Activated T-helper 1 cell treated with anti-CD3 and anti-CD28 coated beads, Interleukin-12 subunit alpha, Interleukin-12 subunit beta, Interleukin-2, Interleukin-4 antibody, amounts not matched to agents 30 ng/mL and 10 ng/mL and 1 ng/mL, durations not matched to agents 14 hours and 24 hours and 36 hours (primary cell): ENCODE data around the gene MALL. TPM values are rescaled to one million over a fixed set of nuclear protein-coding genes. Genes with fewer than 3 reads are reported as not detected.

Experiments used
- DNase-seq: peaks from one replicate; pipeline ENCODE4 v3.0.0; 2021; ENCODE audit warnings: low spot score
- H3K27ac Mint-ChIP-seq: one replicate; pipeline ENCODE4 v1.8.0; 2021; ENCODE audit warnings: mild to moderate bottlenecking, mixed read lengths
- H3K27me3 Mint-ChIP-seq: one replicate; pipeline ENCODE4 v1.8.0; 2022; ENCODE audit warnings: mild to moderate bottlenecking, moderate library complexity, mixed read lengths; ENCODE audit not compliant: insufficient read depth
- H3K36me3 Mint-ChIP-seq: one replicate; pipeline ENCODE4 v1.8.0; 2021; ENCODE audit warnings: low read depth, mixed read lengths
- H3K4me1 Mint-ChIP-seq: one replicate; pipeline ENCODE4 v1.8.0; 2021; ENCODE audit warnings: low read depth, mixed read lengths
- H3K4me3 Mint-ChIP-seq: one replicate; pipeline ENCODE4 v1.8.0; 2021; ENCODE audit warnings: mild to moderate bottlenecking, moderate library complexity, mixed read lengths
- H3K9me3 Mint-ChIP-seq: one replicate; pipeline ENCODE4 v1.8.0; 2021; ENCODE audit warnings: mixed read lengths
- intact Hi-C: fragments of 100-400 bp; cut with micrococcal nuclease; formaldehyde crosslinking; loops from one replicate; pipeline ENCODE4 v1.15.1; 2024
- total RNA-seq: library from RNA; stranded (reverse); gene quantifications from 2 replicates; pipeline ENCODE4 v1.2.3, GENCODE V29; 2022

The MALL gene
- total RNA-seq, 1 donor from 2014 or later: 0.31 TPM

DNA sequence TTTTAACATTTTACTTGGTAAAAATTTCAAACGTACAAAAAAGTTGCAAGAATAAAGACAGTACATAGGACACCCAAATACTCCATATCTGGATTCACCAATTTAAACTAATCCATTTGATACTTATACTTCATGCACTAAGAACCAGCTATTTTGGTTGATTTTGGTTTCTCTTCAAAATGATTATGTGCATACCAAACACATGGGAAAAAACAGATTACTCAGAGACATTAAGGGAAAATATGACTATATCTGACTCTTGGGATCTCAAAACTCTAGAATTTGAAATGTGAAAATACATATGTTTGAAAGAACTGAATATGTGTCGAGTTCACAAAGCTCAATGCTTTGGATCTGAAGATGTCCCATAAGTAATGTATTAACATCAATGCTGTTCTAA is 15.5 kb upstream of the MALL start:
- no peak for DNase-seq
- Mint-ChIP-seq H3K4me3 (no peak overlapping the region), H3K36me3 (no peaks in the 10 kb centered on the region), H3K27me3 (peaks cover 7% of the 10 kb centered on the region), H3K9me3 (peaks cover 17% of the 10 kb centered on the region), H3K27ac (no peak overlapping the region), H3K4me1 (no peaks in the 10 kb centered on the region)
- intact Hi-C loops: no loop called here

DNA sequence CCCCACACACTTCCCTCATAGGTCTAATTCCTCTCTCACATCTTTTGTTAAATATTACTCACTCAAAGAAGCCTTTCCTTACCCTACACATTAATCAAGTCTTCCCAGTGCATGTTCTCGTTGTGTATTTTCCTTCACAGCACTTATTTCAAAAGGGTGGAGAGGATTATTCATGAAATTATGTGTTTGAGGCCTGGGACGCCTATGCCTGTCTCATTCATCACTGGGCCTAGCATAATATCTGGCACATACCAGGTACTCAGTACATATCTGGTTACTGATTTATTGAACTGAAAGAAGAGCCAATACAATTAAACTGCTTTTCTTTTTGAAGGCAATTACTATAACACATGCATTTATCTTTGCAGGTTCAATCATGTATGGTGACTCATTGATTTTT is 15.1 kb upstream of the MALL start:
- Mint-ChIP-seq H3K27ac (no peak overlapping the region), H3K4me1 (no peaks in the 10 kb centered on the region), H3K27me3 (peaks cover 6% of the 10 kb centered on the region), H3K36me3 (no peaks in the 10 kb centered on the region), H3K4me3 (no peak overlapping the region), H3K9me3 (peaks cover 17% of the 10 kb centered on the region)
- intact Hi-C loops: no loop called here
- DNase-seq: no peak

DNA sequence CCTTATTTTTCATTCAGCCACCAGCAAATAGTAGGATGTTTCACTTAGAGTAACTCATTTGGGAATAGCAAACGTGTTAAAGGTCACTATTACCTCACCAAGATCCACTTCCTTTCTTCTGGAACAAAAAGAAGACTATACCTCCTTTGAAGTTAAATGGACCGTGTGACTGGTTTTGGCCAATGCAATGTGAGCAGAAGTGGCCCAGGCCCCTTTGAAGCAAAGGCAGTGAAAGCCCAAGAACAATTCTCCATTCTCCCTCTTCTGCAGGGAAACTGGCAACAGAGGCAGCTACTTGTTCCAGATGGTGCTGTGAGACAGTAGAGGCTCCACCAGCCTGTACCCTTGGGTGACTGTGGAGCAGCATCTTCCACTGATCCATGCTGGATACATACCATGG is 11.3 kb upstream of the MALL start:
- no peak for DNase-seq
- no peaks in the 10 kb centered on the region for H3K4me1 Mint-ChIP-seq
- no peak overlapping the region for H3K27ac Mint-ChIP-seq
- H3K27me3 Mint-ChIP-seq: peaks cover 3% of the 10 kb centered on the region
- H3K9me3 Mint-ChIP-seq: no peaks in the 10 kb centered on the region
- H3K4me3 Mint-ChIP-seq: no peak overlapping the region
- intact Hi-C loops: no loop called here
- no peaks in the 10 kb centered on the region for H3K36me3 Mint-ChIP-seq

DNA sequence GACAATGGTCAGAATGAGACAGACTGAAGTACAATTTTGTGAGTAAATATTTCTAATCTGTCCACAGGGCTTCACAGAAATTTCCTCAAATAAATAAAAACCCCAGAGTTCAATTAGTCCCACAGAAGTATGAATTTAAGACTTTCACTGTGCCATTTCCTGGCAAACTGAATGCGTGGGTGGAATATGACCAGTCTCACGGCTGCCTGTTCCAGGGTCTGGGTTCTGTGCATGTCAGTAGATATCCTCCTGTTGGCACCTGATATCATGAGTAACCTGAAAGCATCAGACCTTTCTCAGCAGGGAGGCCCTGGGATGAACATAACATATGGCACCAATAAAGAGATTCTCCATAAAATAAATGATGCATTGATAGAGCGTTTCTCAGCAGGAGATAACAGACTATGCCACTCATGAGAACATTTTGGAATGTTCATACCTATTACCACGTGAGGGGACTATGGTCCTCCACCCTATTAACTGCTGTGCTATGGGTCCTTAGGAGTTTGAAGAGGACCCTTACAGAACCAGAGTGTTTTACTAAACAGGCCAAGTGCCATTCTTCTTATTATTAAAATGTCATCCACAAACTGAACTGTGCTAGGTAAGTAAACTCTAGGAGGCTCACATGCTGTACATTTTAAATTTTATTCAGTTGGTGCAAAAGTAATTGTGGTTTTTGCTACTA is 10.6 kb upstream of the MALL start:
- H3K4me3 Mint-ChIP-seq: no peak overlapping the region
- no peaks in the 10 kb centered on the region for H3K36me3 Mint-ChIP-seq
- H3K9me3 Mint-ChIP-seq: no peaks in the 10 kb centered on the region
- intact Hi-C loops: no loop called here
- peaks cover 3% of the 10 kb centered on the region for H3K27me3 Mint-ChIP-seq
- H3K4me1 Mint-ChIP-seq: no peaks in the 10 kb centered on the region
- no peak for DNase-seq
- H3K27ac Mint-ChIP-seq: no peak overlapping the region

GRCh38 chr2:110124939-110125691 is 9.5 kb upstream of the MALL start:
- H3K27me3 Mint-ChIP-seq: peaks cover 3% of the 10 kb centered on the region
- DNase-seq: no peak
- H3K36me3 Mint-ChIP-seq: no peaks in the 10 kb centered on the region
- no peak overlapping the region for H3K4me3 Mint-ChIP-seq
- intact Hi-C loops: no loop called here
- H3K9me3 Mint-ChIP-seq: no peaks in the 10 kb centered on the region
- no peaks in the 10 kb centered on the region for H3K4me1 Mint-ChIP-seq
- no peak overlapping the region for H3K27ac Mint-ChIP-seq

GRCh38 chr2:110124038-110124825 is 8.6 kb upstream of the MALL start:
- Mint-ChIP-seq H3K4me3 (no peak overlapping the region), H3K27me3 (peaks cover 3% of the 10 kb centered on the region), H3K27ac (no peak overlapping the region), H3K36me3 (no peaks in the 10 kb centered on the region), H3K9me3 (no peaks in the 10 kb centered on the region), H3K4me1 (no peaks in the 10 kb centered on the region)
- no peak for DNase-seq
- intact Hi-C loops: no loop called here

DNA sequence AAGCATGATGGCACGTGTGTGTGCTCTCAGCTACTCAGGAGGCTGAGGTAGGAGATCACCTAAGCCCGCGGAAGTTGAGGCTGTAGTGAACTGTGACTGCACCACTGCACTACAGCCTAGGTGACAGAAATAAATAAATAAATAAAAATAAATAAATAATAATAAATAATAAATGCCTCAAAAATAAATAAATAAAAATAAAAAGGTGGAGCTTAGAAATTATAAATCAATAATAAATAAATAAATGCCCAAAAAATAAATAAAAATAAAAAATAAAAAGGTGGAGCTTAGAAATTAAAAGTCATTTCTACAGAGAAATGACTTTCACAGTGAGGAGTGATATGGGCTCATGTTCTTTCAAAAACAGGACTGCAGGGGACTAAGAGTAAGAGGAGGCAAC is 6.0 kb upstream of the MALL start:
- H3K4me1 Mint-ChIP-seq: no peaks in the 10 kb centered on the region
- no peaks in the 10 kb centered on the region for H3K36me3 Mint-ChIP-seq
- intact Hi-C loops: no loop called here
- no peak overlapping the region for H3K27ac Mint-ChIP-seq
- no peak for DNase-seq
- H3K4me3 Mint-ChIP-seq: no peak overlapping the region
- peaks cover 11% of the 10 kb centered on the region for H3K27me3 Mint-ChIP-seq
- no peaks in the 10 kb centered on the region for H3K9me3 Mint-ChIP-seq

DNA sequence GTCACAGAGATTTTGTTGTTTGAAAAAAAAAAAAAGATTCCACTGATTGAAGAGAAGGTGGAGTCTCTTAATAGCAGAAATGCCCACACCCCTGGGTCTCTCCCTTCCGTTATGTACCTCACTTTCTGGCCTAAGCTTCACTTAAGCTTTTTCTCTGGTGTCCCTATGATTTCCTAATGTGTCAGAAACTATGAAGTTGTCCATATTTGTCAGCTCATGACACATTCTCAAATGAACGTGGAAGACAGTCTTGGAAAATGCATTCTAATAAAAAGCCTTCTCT is 5.4 kb upstream of the MALL start:
- intact Hi-C loops: no loop called here
- no peaks in the 10 kb centered on the region for H3K9me3 Mint-ChIP-seq
- H3K4me3 Mint-ChIP-seq: no peak overlapping the region
- no peak for DNase-seq
- H3K27me3 Mint-ChIP-seq: peaks cover 13% of the 10 kb centered on the region
- no peak overlapping the region for H3K27ac Mint-ChIP-seq
- no peaks in the 10 kb centered on the region for H3K4me1 Mint-ChIP-seq
- no peaks in the 10 kb centered on the region for H3K36me3 Mint-ChIP-seq

DNA sequence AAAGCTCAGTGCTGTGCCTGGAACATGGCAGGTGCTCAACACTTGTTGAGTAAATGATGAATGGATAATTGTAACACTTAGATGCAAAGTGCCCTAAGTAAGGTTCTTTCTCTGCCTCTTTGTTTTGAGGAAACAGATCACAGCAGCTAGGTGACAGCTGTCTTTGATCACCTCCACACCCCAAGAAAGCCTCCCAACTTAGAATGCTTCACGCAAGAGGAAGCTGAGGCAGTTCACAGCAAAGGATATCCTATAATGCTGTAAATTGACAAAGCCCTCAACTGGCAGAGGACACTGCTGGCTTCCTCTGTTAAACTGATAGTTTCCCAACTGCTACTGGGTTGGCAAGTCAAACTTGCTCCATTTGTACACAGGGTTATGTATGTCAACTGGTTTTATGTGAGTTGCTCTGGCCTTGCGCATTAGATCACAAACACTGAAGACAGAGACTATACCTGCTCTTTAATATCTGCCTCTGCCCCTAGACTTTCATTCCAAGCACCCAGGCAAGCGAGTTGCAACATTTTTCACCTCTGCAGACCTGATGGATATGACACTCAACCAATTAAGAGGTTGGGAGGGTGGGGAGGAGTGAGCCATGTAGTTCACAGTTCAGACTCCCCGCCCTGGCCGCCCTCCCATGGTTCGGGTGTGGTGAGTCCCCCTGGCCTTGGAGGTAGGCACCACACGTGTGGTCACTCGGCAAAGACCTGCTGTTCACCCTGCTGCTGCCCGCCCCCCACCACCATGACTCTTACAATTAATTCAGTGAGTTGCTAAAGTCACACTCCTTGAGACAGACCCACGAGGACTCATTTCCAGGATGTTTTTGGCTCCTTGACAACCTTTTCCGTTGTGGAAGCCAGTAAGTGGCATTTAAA is 4.8 kb upstream of the MALL start:
- Mint-ChIP-seq H3K4me3 (no peak overlapping the region), H3K9me3 (no peaks in the 10 kb centered on the region), H3K27me3 (peaks cover 17% of the 10 kb centered on the region), H3K36me3 (no peaks in the 10 kb centered on the region), H3K27ac (no peak overlapping the region), H3K4me1 (no peaks in the 10 kb centered on the region)
- DNase-seq: no peak
- intact Hi-C loops: no loop called here

DNA sequence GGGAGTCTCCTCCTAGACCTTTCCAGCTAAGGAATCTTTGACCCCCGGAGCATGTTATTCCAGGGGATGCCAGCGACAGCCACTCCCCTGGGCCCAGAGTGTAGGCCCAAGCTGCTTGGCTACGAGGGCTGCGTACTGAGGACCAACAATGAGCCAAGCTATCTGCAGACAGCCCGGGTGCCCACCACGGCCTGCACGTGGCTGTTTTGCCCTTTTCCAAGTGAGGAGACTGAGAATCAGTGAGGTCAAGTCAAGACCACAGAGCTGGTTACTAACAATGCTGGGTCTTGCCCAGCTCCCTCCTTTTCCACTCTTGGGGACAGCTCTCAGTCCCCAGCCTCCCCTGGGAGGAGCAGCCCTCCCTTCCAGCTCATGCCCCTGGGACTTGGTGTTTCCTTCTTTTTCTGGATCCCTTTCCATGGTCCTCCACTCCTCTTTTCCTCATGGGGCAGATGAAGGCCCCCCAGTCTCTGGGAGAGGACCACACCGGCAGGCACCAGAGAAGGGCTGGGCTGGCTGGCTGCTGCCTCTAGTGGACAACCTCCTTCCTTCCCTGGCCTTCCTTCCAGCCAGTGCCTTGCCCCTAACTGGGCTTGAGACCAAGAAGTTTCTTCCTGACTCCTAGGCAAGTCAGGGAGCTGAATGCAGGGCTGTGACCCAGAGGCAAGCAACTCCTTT is 550 bp upstream of the MALL start:
- peaks cover 32% of the 10 kb centered on the region for H3K27me3 Mint-ChIP-seq
- intact Hi-C loops: no loop called here
- H3K36me3 Mint-ChIP-seq: peaks cover 2% of the 10 kb centered on the region
- H3K4me1 Mint-ChIP-seq: peaks cover 15% of the 10 kb centered on the region
- no peak for DNase-seq
- H3K4me3 Mint-ChIP-seq: no peak overlapping the region
- no peak overlapping the region for H3K27ac Mint-ChIP-seq
- peaks cover 4% of the 10 kb centered on the region for H3K9me3 Mint-ChIP-seq

DNA sequence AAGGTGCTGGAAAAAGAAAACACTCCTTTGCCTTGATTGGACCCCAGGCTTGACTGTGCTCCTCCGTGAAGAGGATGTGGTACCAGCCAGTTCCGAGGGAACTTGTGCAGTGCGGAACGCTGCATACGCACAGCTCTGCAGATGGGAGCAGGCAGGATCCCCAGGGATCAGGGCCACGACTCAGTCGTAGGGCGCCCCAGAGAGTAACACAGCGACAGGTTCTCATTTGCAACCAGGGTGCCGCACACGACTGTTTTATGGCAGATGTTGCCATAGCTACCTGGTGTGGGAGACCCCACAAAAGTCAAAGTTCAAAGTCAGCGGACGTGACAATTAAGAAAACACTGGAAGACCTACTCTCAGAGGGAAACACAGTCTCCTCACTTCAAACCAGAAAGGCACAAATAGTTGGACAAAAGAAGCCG is 779 bp downstream of the MALL start:
- Mint-ChIP-seq H3K36me3 (peaks cover 2% of the 10 kb centered on the region), H3K27ac (no peak overlapping the region), H3K4me3 (no peak overlapping the region), H3K27me3 (peaks cover 32% of the 10 kb centered on the region), H3K4me1 (peaks cover 22% of the 10 kb centered on the region), H3K9me3 (peaks cover 10% of the 10 kb centered on the region)
- no peak for DNase-seq
- intact Hi-C loops: no loop called here

GRCh38 chr2:110113961-110114591 is 1.5 kb downstream of the MALL start:
- no peak for DNase-seq
- H3K36me3 Mint-ChIP-seq: peaks cover 2% of the 10 kb centered on the region
- peaks cover 29% of the 10 kb centered on the region for H3K4me1 Mint-ChIP-seq
- peaks cover 33% of the 10 kb centered on the region for H3K27me3 Mint-ChIP-seq
- no peak overlapping the region for H3K27ac Mint-ChIP-seq
- intact Hi-C loops: no loop called here
- H3K4me3 Mint-ChIP-seq: peak overlapping the region; percentile 31
- peaks cover 10% of the 10 kb centered on the region for H3K9me3 Mint-ChIP-seq
